Activated CD8-positive, alpha-beta memory T cell treated with anti-CD3 and anti-CD28 coated beads, Interleukin-2, amount 50 U/mL, for 1 hour (primary cell): ENCODE measurements around the gene NACC2.
"Not testable (repeated sequence)": the region's sequence is repeated elsewhere in the genome, so short reads cannot be mapped to it uniquely, and the experiment has no call there.

Source experiments
- DNase-seq: peaks from one replicate; pipeline ENCODE4 v3.0.0-alpha.2; 2020; ENCODE audit errors: extremely low read depth

The NACC2 gene

GRCh38 chr9:135979547-135980166 is 115.4 kb downstream of the NACC2 start:
- DNase-seq, result no peak

- DNase-seq, result peak; percentile 45
Observed at GRCh38 chr9:135978642-135979546, 116.2 kb downstream of the NACC2 start.

GRCh38 chr9:135976944-135977343 is 118.1 kb downstream of the NACC2 start:
- no peak for DNase-seq

GRCh38 chr9:135976531-135976930 is 118.6 kb downstream of the NACC2 start:
- DNase-seq, result no peak

GRCh38 chr9:135975834-135976233 is 119.3 kb downstream of the NACC2 start:
- DNase-seq, result no peak

- no peak for DNase-seq
Observed at GRCh38 chr9:135974220-135974573, 120.9 kb downstream of the NACC2 start.

- DNase-seq, result no peak
Observed at GRCh38 chr9:135973277-135974219, 121.5 kb downstream of the NACC2 start.

- DNase-seq, result no peak
Observed at GRCh38 chr9:135971892-135972291, 123.2 kb downstream of the NACC2 start.

- DNase-seq, result no peak
Observed at GRCh38 chr9:135971111-135971766, 123.8 kb downstream of the NACC2 start.

- DNase-seq, result no peak
Observed at GRCh38 chr9:135970128-135970815, 124.8 kb downstream of the NACC2 start.

GRCh38 chr9:135969064-135969683 is 125.9 kb downstream of the NACC2 start:
- DNase-seq, result no peak

GRCh38 chr9:135968601-135969000 is 126.5 kb downstream of the NACC2 start:
- no peak for DNase-seq

- no peak for DNase-seq
Observed at GRCh38 chr9:135968083-135968476, 127.0 kb downstream of the NACC2 start.

GRCh38 chr9:135966916-135967260 is 128.2 kb downstream of the NACC2 start:
- DNase-seq, result not testable (repeated sequence)

- DNase-seq, result no peak
Observed at GRCh38 chr9:135965124-135965756, 129.8 kb downstream of the NACC2 start.

GRCh38 chr9:135963938-135964337 is 131.2 kb downstream of the NACC2 start:
- no peak for DNase-seq

- DNase-seq, result no peak
Observed at GRCh38 chr9:135963338-135963737, 131.8 kb downstream of the NACC2 start.

GRCh38 chr9:135962696-135963307 is 132.3 kb downstream of the NACC2 start:
- DNase-seq, result no peak

- no peak for DNase-seq
Observed at GRCh38 chr9:135961811-135962695, 133.0 kb downstream of the NACC2 start.
